Dermis blood vessel endothelial cell (primary cell): ENCODE measurements around the gene NPIPA8. TPM values are rescaled to one million over a fixed set of nuclear protein-coding genes. Genes with fewer than 3 reads are reported as not detected.
"Not testable (repeated sequence)": the region's sequence is repeated elsewhere in the genome, so short reads cannot be mapped to it uniquely, and the experiment has no call there.

ENCODE experiments used
- DNase-seq: peaks from one replicate; pipeline ENCODE4 v3.0.0; 2010
- total RNA-seq: library from RNA; depleted of rRNA; stranded (reverse); fragments of >200 nt; gene quantifications from 2 replicates; pipeline ENCODE4 v1.2.3, GENCODE V29; 2014

The NPIPA8 gene
- not detected in 2 replicates for total RNA-seq

GRCh38 chr16:18336636-18337035, at the start of gene NPIPA8:
Gene NPIPA8, minus strand, starts transcription at chr16:18336736. Its CDS starts 4,074 bp downstream, at chr16:18332662.
- DNase-seq = not testable (repeated sequence)

- not testable (repeated sequence) for DNase-seq
These were observed 48.7 kb upstream of the NPIPA8 start for GRCh38 chr16:18385285-18385684.

GRCh38 chr16:18384869-18385268, 48.3 kb upstream of the NPIPA8 start:
- not testable (repeated sequence) for DNase-seq

- not testable (repeated sequence) for DNase-seq
These were observed 47.6 kb upstream of the NPIPA8 start for GRCh38 chr16:18384098-18384636.

- not testable (repeated sequence) for DNase-seq
These were observed 46.2 kb upstream of the NPIPA8 start for GRCh38 chr16:18382696-18383095.

GRCh38 chr16:18347742-18348141, 11.2 kb upstream of the NPIPA8 start:
- not testable (repeated sequence) for DNase-seq

GRCh38 chr16:18346993-18347392, 10.5 kb upstream of the NPIPA8 start:
- DNase-seq = not testable (repeated sequence)

- not testable (repeated sequence) for DNase-seq
These were observed 8.1 kb upstream of the NPIPA8 start for GRCh38 chr16:18344634-18345033.

- not testable (repeated sequence) for DNase-seq
These were observed 5.5 kb upstream of the NPIPA8 start for GRCh38 chr16:18341986-18342385.

GRCh38 chr16:18341417-18341960, 5.0 kb upstream of the NPIPA8 start:
- DNase-seq = not testable (repeated sequence)

- DNase-seq = not testable (repeated sequence)
These were observed 2.7 kb upstream of the NPIPA8 start for GRCh38 chr16:18339210-18339609.

- not testable (repeated sequence) for DNase-seq
These were observed 24.7 kb downstream of the NPIPA8 start for GRCh38 chr16:18311811-18312210.

GRCh38 chr16:18309159-18309558, 27.4 kb downstream of the NPIPA8 start:
- DNase-seq = not testable (repeated sequence)

GRCh38 chr16:18307241-18307640, 29.3 kb downstream of the NPIPA8 start:
- DNase-seq = not testable (repeated sequence)

- DNase-seq = not testable (repeated sequence)
These were observed 30.5 kb downstream of the NPIPA8 start for GRCh38 chr16:18306066-18306465.

- not testable (repeated sequence) for DNase-seq
These were observed 33.4 kb downstream of the NPIPA8 start for GRCh38 chr16:18303059-18303706.

- not testable (repeated sequence) for DNase-seq
These were observed 38.8 kb downstream of the NPIPA8 start for GRCh38 chr16:18297714-18298113.

- DNase-seq = not testable (repeated sequence)
These were observed 39.6 kb downstream of the NPIPA8 start for GRCh38 chr16:18296931-18297330.

GRCh38 chr16:18294371-18294770, 42.2 kb downstream of the NPIPA8 start:
- DNase-seq = not testable (repeated sequence)

- DNase-seq = not testable (repeated sequence)
These were observed 43.1 kb downstream of the NPIPA8 start for GRCh38 chr16:18293337-18293956.

- not testable (repeated sequence) for DNase-seq
These were observed 45.6 kb downstream of the NPIPA8 start for GRCh38 chr16:18290959-18291358.

GRCh38 chr16:18286342-18286741, 50.2 kb downstream of the NPIPA8 start:
- not testable (repeated sequence) for DNase-seq

- DNase-seq = not testable (repeated sequence)
These were observed 56.2 kb downstream of the NPIPA8 start for GRCh38 chr16:18280319-18280718.
